K562 (cell line): Measurements from ENCODE around the gene IGSF10.

Source experiments
- TAL1 ChIP-seq: fragments of 450-650 bp; IDR thresholded peaks from 2 replicates; pipeline ENCODE4 v1.6.1; 2016; ENCODE audit warnings: mild to moderate bottlenecking
- TF ChIP-seq, protein P1 (sequence below), 3 experiments: IDR thresholded peaks in 2 of 3; conservative IDR thresholded peaks in 1 of 3; 2 replicates each; pipeline ENCODE4 v1.5.1; 2011 to 2012; ENCODE audit warnings: low read length in 3 of 3, mild to moderate bottlenecking in 3 of 3, control low read depth in 2 of 3, improper control_type of control experiment in 1 of 3, inconsistent platforms in 1 of 3, low read depth in 1 of 3, mixed read lengths in 1 of 3, moderate library complexity in 1 of 3; ENCODE audit not compliant: insufficient read depth in 2 of 3

DNA sequence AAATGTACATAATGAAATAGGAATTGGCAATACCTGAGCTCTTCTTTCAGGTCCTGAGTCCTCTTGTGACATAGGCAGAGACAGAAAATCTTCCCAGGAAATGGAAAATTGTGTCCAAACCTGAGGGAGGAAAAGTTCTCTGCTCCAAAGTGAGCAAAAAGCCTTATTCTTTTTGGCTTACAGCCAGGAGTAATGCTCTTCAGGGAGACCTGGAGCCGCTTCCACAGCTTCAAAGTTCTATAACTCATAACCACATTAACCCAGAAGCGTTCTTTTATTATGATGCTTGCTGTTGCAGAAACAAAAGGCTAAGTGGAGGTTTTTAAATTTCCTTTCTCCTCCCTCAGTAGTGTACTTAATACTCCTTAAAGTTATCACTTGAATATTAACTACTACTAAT lies 633 bp downstream of the IGSF10 start:
- no peak for TF ChIP-seq TAL1
- TF ChIP-seq, protein P1, sequence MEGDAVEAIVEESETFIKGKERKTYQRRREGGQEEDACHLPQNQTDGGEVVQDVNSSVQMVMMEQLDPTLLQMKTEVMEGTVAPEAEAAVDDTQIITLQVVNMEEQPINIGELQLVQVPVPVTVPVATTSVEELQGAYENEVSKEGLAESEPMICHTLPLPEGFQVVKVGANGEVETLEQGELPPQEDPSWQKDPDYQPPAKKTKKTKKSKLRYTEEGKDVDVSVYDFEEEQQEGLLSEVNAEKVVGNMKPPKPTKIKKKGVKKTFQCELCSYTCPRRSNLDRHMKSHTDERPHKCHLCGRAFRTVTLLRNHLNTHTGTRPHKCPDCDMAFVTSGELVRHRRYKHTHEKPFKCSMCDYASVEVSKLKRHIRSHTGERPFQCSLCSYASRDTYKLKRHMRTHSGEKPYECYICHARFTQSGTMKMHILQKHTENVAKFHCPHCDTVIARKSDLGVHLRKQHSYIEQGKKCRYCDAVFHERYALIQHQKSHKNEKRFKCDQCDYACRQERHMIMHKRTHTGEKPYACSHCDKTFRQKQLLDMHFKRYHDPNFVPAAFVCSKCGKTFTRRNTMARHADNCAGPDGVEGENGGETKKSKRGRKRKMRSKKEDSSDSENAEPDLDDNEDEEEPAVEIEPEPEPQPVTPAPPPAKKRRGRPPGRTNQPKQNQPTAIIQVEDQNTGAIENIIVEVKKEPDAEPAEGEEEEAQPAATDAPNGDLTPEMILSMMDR (IDR thresholded peaks at IDR 0.05 in 2 of 3, conservative IDR thresholded peaks at IDR 0.05 in 1 of 3; ENCODE audit: insufficient read depth in 2 of 3, low read depth in 1 of 3, low read length in 3 of 3), result no peak
